CD4-positive, alpha-beta T cell treated with Interleukin-21 for 1 hour (primary cell): Measurements from ENCODE around the gene CPT2.

Experiments
- DNase-seq: peaks from one replicate; pipeline ENCODE4 v3.0.0-alpha.2; 2020

CPT2 gene

GRCh38 chr1:53196485-53197290 is at the start of gene CPT2:
TSS of gene CPT2 (plus strand) at chr1:53196824. CDS start at chr1:53196944, 120 bp downstream.
- DNase-seq = peak; percentile 93

GRCh38 chr1:53147174-53147573 is 49.5 kb upstream of the CPT2 start:
- DNase-seq = no peak

- DNase-seq = no peak
These were observed 48.5 kb upstream of the CPT2 start for GRCh38 chr1:53148123-53148522.

- no peak for DNase-seq
These were observed 42.9 kb upstream of the CPT2 start for GRCh38 chr1:53153752-53154151.

GRCh38 chr1:53154859-53155438 is 41.7 kb upstream of the CPT2 start:
- no peak for DNase-seq

- DNase-seq = no peak
These were observed 41.1 kb upstream of the CPT2 start for GRCh38 chr1:53155534-53155933.

- DNase-seq = no peak
These were observed 40.7 kb upstream of the CPT2 start for GRCh38 chr1:53155945-53156344.

- no peak for DNase-seq
These were observed 39.8 kb upstream of the CPT2 start for GRCh38 chr1:53156783-53157182.

- no peak for DNase-seq
These were observed 37.7 kb upstream of the CPT2 start for GRCh38 chr1:53158900-53159299.

- DNase-seq = no peak
These were observed 35.7 kb upstream of the CPT2 start for GRCh38 chr1:53160924-53161378.

- DNase-seq = no peak
These were observed 34.0 kb upstream of the CPT2 start for GRCh38 chr1:53162621-53163020.

- DNase-seq = no peak
These were observed 33.3 kb upstream of the CPT2 start for GRCh38 chr1:53163291-53163768.

GRCh38 chr1:53165408-53165961 is 31.1 kb upstream of the CPT2 start:
- DNase-seq = no peak

GRCh38 chr1:53166366-53166765 is 30.3 kb upstream of the CPT2 start:
- DNase-seq = no peak

GRCh38 chr1:53166912-53167311 is 29.7 kb upstream of the CPT2 start:
- no peak for DNase-seq

- DNase-seq = peak; percentile 11
These were observed 24.0 kb upstream of the CPT2 start for GRCh38 chr1:53172426-53173128.

GRCh38 chr1:53174971-53175913 is 21.4 kb upstream of the CPT2 start:
- no peak for DNase-seq

GRCh38 chr1:53176452-53177208 is 20.0 kb upstream of the CPT2 start:
- no peak for DNase-seq

GRCh38 chr1:53180226-53180625 is 16.4 kb upstream of the CPT2 start:
- no peak for DNase-seq

GRCh38 chr1:53180951-53181350 is 15.7 kb upstream of the CPT2 start:
- no peak for DNase-seq

GRCh38 chr1:53182111-53182593 is 14.5 kb upstream of the CPT2 start:
- DNase-seq = peak; percentile 80
